H1 (cell line): Measurements from ENCODE around the gene GRAMD1B.

Experiments
- ASH2L ChIP-seq: fragments of 200-600, 300-600 bp; sonication (generic); IDR thresholded peaks from one replicate; pipeline ENCODE4 v1.7.1; 2017; ENCODE audit warnings: low read length
- ATF3 ChIP-seq: IDR thresholded peaks from 2 replicates; pipeline ENCODE4 v1.6.1; 2011; ENCODE audit warnings: low read depth, mild to moderate bottlenecking, low read length; ENCODE audit not compliant: insufficient read depth
- CHD1 ChIP-seq: IDR thresholded peaks from 2 replicates; pipeline ENCODE4 v1.6.1; 2012; ENCODE audit warnings: low read depth, low read length, improper control_type of control experiment
- CHD7 ChIP-seq: fragments of 300-600 bp; sonication (generic); IDR thresholded peaks from 2 replicates; pipeline ENCODE4 v1.7.1; 2012; ENCODE audit warnings: low read length, moderate library complexity, mild to moderate bottlenecking, inconsistent platforms; ENCODE audit not compliant: insufficient replicate concordance
- CTCF ChIP-seq, 3 experiments: IDR thresholded peaks; 1 replicate in 2 of 3; 2 replicates in 1 of 3; pipeline versions ENCODE4 v1.5.1 to v1.6.1; 2011; ENCODE audit warnings: low read length in 3 of 3, mild to moderate bottlenecking in 3 of 3, inconsistent platforms in 2 of 3, low read depth in 1 of 3, moderate library complexity in 1 of 3; ENCODE audit not compliant: insufficient read depth in 1 of 3; ENCODE audit errors: control extremely low read depth in 1 of 3
- JUN ChIP-seq: IDR thresholded peaks from 2 replicates; pipeline ENCODE4 v1.6.1; 2011; ENCODE audit warnings: low read depth, mild to moderate bottlenecking, improper control_type of control experiment, low read length
- POLR2A ChIP-seq, 2 experiments: IDR thresholded peaks; 1 replicate in 1 of 2; 2 replicates in 1 of 2; pipeline ENCODE4 v1.6.1; 2011; ENCODE audit warnings: low read depth in 2 of 2, low read length in 2 of 2, mild to moderate bottlenecking in 2 of 2; ENCODE audit errors: control extremely low read depth in 1 of 2
- SP2 ChIP-seq: IDR thresholded peaks from 2 replicates; pipeline ENCODE4 v1.6.1; 2012; ENCODE audit warnings: mild to moderate bottlenecking, low read length, inconsistent platforms
- SRF ChIP-seq: IDR thresholded peaks from 2 replicates; pipeline ENCODE4 v1.6.1; 2011; ENCODE audit warnings: mild to moderate bottlenecking, low read depth, low read length, moderate library complexity
- SUZ12 ChIP-seq: fragments of 200-600 bp; sonication (generic); IDR thresholded peaks from 2 replicates; pipeline ENCODE4 v1.6.1; 2012; ENCODE audit warnings: mild to moderate bottlenecking, inconsistent platforms, low read length, moderate library complexity, mixed read lengths
- TAF1 ChIP-seq: IDR thresholded peaks from 2 replicates; pipeline ENCODE4 v1.6.1; 2011; ENCODE audit warnings: mild to moderate bottlenecking, low read depth, low read length
- TCF12 ChIP-seq: IDR thresholded peaks from 2 replicates; pipeline ENCODE4 v1.6.1; 2011; ENCODE audit warnings: low read depth, mild to moderate bottlenecking, low read length

GRCh38 chr11:123443851-123444623 lies 14.0 kb downstream of the GRAMD1B start:
- TF ChIP-seq JUN (no peak), CTCF (IDR thresholded peaks at IDR 0.05; ENCODE audit: control extremely low read depth in 1 of 3, insufficient read depth in 1 of 3, low read depth in 1 of 3, low read length in 3 of 3) (no peak), ASH2L (no peak), CHD1 (no peak), ATF3 (no peak), CHD7 (no peak), TCF12 (no peak), SUZ12 (no peak), SRF (no peak), TAF1 (no peak), POLR2A (IDR thresholded peaks at IDR 0.05; ENCODE audit: control extremely low read depth in 1 of 2, low read depth in 2 of 2, low read length in 2 of 2) (no peak), SP2 (no peak)
